NCI-H748 treated with DMSO at 0.1 percent for 48 hours (cell line): ENCODE data around the gene IGSF11.
A peak's percentile ranks its signal among the peaks of the same experiment; 100 is the strongest.

Source experiments
- DNase-seq: peaks from one replicate; lab custom pipeline; 2025; lab: John Stamatoyannopoulos, UW

The IGSF11 gene

GRCh38 chr3:118948146-118948545 is 86.5 kb downstream of the IGSF11 start:
- no peak for DNase-seq

- no peak for DNase-seq
Observed at GRCh38 chr3:118946449-118946848, 88.2 kb downstream of the IGSF11 start.

- DNase-seq: no peak
Observed at GRCh38 chr3:118945834-118946233, 88.8 kb downstream of the IGSF11 start.

- no peak for DNase-seq
Observed at GRCh38 chr3:118943597-118943996, 91.0 kb downstream of the IGSF11 start.

GRCh38 chr3:118942671-118943070 is 92.0 kb downstream of the IGSF11 start:
- no peak for DNase-seq

- no peak for DNase-seq
Observed at GRCh38 chr3:118942195-118942594, 92.5 kb downstream of the IGSF11 start.

- no peak for DNase-seq
Observed at GRCh38 chr3:118941236-118941635, 93.4 kb downstream of the IGSF11 start.

- DNase-seq: no peak
Observed at GRCh38 chr3:118938183-118938961, 96.3 kb downstream of the IGSF11 start.

GRCh38 chr3:118936811-118937210 is 97.8 kb downstream of the IGSF11 start:
- DNase-seq: no peak

GRCh38 chr3:118932822-118933558 is 101.7 kb downstream of the IGSF11 start:
- no peak for DNase-seq

GRCh38 chr3:118931996-118932395 is 102.7 kb downstream of the IGSF11 start:
- DNase-seq: no peak

GRCh38 chr3:118927449-118927848 is 107.2 kb downstream of the IGSF11 start:
- no peak for DNase-seq

- no peak for DNase-seq
Observed at GRCh38 chr3:118912188-118912587, 122.5 kb downstream of the IGSF11 start.

GRCh38 chr3:118910332-118910731 is 124.3 kb downstream of the IGSF11 start:
- DNase-seq: no peak

GRCh38 chr3:118909763-118910162 is 124.9 kb downstream of the IGSF11 start:
- DNase-seq: no peak

- DNase-seq: no peak
Observed at GRCh38 chr3:118907909-118908308, 126.7 kb downstream of the IGSF11 start.

GRCh38 chr3:118900737-118901525 is 133.7 kb downstream of the IGSF11 start:
- DNase-seq: no peak

- DNase-seq: no peak
Observed at GRCh38 chr3:118890206-118890605, 144.4 kb downstream of the IGSF11 start.

GRCh38 chr3:118889691-118890090 is 145.0 kb downstream of the IGSF11 start:
- DNase-seq: no peak

- DNase-seq: no peak
Observed at GRCh38 chr3:118886708-118887107, 147.9 kb downstream of the IGSF11 start.

- DNase-seq: peak; percentile 9
Observed at GRCh38 chr3:118884748-118885206, 149.9 kb downstream of the IGSF11 start.

GRCh38 chr3:118882353-118882947 is 152.2 kb downstream of the IGSF11 start:
- peak; percentile 55 for DNase-seq
